Measurements from ENCODE around the gene PTPRH. TPM values are rescaled to one million over a fixed set of nuclear protein-coding genes. Genes with fewer than 3 reads are reported as not detected.

PTPRH gene
- total RNA-seq, 1 donor from 2014 or later: 1.2 TPM

DNA sequence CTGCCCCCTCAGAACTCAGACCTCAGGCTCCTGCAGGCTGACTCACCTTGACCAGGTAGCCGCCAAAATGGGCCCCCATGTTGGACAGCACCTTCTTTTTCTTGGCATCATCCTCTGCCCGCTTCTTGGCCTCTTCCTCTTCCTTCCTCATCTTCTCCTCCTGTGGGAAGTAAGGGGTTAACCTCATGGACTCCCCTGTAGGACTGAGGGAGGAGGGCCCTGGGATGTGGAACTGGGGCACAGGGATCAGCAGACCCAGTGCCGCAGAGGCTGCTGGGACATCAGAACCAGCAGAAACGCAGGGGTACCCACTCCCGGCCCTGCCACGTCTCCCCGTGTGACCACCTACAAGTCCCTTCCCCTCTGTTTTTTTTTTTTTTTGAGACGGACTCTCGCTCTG is 71.4 kb downstream of the PTPRH start:
- H3K4me3 Mint-ChIP-seq: no peak overlapping the region
- peaks cover 26% of the 10 kb centered on the region for H3K27me3 Mint-ChIP-seq (ENCODE audit: low read depth)
- TF ChIP-seq, protein P1, sequence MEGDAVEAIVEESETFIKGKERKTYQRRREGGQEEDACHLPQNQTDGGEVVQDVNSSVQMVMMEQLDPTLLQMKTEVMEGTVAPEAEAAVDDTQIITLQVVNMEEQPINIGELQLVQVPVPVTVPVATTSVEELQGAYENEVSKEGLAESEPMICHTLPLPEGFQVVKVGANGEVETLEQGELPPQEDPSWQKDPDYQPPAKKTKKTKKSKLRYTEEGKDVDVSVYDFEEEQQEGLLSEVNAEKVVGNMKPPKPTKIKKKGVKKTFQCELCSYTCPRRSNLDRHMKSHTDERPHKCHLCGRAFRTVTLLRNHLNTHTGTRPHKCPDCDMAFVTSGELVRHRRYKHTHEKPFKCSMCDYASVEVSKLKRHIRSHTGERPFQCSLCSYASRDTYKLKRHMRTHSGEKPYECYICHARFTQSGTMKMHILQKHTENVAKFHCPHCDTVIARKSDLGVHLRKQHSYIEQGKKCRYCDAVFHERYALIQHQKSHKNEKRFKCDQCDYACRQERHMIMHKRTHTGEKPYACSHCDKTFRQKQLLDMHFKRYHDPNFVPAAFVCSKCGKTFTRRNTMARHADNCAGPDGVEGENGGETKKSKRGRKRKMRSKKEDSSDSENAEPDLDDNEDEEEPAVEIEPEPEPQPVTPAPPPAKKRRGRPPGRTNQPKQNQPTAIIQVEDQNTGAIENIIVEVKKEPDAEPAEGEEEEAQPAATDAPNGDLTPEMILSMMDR (conservative IDR thresholded peaks at IDR 0.05): no peak
- DNase-seq (ENCODE audit: low read depth, low spot score): no peak
- no peaks in the 10 kb centered on the region for H3K9me3 Mint-ChIP-seq
- H3K4me1 Mint-ChIP-seq: peaks cover 6% of the 10 kb centered on the region
- no peak overlapping the region for H3K27ac Mint-ChIP-seq (ENCODE audit: unreplicated experiment)
- no peaks in the 10 kb centered on the region for H3K36me3 Mint-ChIP-seq (ENCODE audit: low read depth)

DNA sequence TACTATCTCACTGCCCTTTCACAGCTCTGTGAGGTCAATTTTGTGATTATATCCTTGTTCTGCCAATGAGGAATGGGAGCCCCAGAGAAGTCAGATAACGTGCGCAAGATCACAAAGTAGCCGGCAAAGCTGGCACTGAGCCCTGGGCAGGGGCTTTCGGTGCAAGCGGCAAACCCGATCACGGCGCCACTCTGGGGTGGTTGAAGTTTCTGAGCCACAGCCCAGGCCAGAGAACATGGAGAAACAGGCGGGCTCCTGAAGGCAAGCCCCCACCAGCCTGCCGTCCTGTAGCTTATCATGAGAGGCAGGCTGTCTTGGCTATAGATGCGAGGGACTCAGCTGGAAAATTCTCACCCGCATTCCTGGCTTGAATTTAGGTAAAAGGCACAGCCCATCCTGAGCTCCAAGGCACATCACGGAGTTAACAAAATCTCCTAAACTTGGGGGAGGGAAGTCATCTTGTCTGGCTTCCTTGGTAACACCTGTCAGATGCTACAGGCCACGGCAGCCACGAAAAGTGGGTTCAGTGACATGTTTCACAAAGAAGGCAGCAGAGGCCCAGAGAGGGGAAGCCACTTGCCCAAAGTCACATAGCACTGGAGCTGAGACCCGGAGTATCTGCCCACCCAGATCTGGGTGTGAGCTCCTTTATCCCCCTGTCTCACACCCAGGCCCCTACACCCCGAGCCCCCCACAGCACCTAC is 72.8 kb downstream of the PTPRH start:
- Mint-ChIP-seq H3K4me1 (peaks cover 9% of the 10 kb centered on the region), H3K36me3 (ENCODE audit: low read depth) (no peaks in the 10 kb centered on the region), H3K9me3 (no peaks in the 10 kb centered on the region), H3K27ac (ENCODE audit: unreplicated experiment) (no peak overlapping the region), H3K27me3 (ENCODE audit: low read depth) (peaks cover 17% of the 10 kb centered on the region), H3K4me3 (no peak overlapping the region)
- TF ChIP-seq, protein P1 (conservative IDR thresholded peaks at IDR 0.05): no peak
- no peak for DNase-seq (ENCODE audit: low read depth, low spot score)

DNA sequence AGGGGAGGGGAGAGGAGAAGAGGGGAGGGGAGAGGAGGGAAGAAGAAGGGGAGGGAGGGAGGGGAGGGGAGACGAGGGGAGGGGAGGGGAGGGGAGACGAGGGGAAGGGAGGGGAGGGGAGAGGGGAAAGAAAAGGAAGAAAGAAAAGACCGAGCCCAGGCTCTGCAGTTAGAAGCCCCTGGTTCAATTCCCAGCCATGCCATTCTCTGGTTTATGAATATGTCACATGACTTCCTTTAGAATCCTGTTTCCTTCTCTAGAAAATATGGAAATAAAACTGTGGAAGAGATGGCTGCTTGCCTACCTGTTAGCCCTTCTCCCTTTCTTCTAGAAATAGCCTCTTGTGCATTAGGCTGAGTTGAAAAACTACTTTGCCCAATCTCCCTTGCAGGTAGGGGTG is 74.6 kb downstream of the PTPRH start:
- no peak overlapping the region for H3K27ac Mint-ChIP-seq (ENCODE audit: unreplicated experiment)
- H3K9me3 Mint-ChIP-seq: no peaks in the 10 kb centered on the region
- peaks cover 3% of the 10 kb centered on the region for H3K4me1 Mint-ChIP-seq
- H3K4me3 Mint-ChIP-seq: no peak overlapping the region
- peaks cover 17% of the 10 kb centered on the region for H3K27me3 Mint-ChIP-seq (ENCODE audit: low read depth)
- TF ChIP-seq, protein P1 (conservative IDR thresholded peaks at IDR 0.05): no peak
- DNase-seq (ENCODE audit: low read depth, low spot score): no peak
- H3K36me3 Mint-ChIP-seq (ENCODE audit: low read depth): no peaks in the 10 kb centered on the region

DNA sequence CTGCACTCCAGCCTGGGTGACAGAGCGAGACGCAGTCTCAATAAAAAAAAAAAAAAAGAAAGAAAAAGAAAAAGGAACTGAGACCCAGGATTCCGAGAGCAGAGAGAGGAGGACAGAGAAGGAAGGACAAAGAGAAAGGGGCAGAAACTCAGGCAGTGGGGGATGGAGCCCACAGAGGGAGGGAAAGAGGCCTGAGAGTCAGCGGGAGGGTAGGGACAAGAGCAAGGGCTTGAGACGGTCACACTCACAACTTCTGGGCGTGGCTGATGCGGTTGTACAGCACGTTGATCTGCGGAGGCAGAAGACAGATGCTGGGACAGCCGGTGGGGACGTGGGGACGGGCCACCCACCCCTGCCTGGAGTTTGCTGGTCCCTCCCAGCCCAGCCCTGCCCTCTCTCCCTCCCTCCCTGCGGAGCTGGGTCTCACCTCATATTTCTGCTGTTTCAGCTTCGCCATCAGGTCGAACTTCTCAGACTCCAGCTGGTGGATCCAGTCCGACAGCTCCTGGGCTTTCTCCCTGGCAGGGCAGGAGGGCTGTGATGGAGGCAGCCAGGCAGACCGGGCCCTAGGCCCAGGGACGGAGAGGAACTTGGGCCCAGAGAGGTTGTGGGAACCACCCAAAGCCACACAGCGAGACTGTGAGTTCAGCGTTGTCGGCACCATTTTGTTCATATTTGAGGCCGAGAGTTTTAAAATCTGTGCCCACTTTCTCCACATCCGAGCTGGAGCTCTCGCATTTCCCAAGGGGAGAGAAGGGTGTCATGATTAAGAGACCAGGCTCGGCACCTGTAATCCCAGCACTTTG is 75.5 kb downstream of the PTPRH start:
- no peaks in the 10 kb centered on the region for H3K36me3 Mint-ChIP-seq (ENCODE audit: low read depth)
- DNase-seq (ENCODE audit: low read depth, low spot score): no peak
- H3K4me1 Mint-ChIP-seq: peaks cover 3% of the 10 kb centered on the region
- TF ChIP-seq, protein P1 (conservative IDR thresholded peaks at IDR 0.05): no peak
- H3K27ac Mint-ChIP-seq (ENCODE audit: unreplicated experiment): no peak overlapping the region
- no peak overlapping the region for H3K4me3 Mint-ChIP-seq
- no peaks in the 10 kb centered on the region for H3K9me3 Mint-ChIP-seq
- H3K27me3 Mint-ChIP-seq (ENCODE audit: low read depth): peaks cover 14% of the 10 kb centered on the region

DNA sequence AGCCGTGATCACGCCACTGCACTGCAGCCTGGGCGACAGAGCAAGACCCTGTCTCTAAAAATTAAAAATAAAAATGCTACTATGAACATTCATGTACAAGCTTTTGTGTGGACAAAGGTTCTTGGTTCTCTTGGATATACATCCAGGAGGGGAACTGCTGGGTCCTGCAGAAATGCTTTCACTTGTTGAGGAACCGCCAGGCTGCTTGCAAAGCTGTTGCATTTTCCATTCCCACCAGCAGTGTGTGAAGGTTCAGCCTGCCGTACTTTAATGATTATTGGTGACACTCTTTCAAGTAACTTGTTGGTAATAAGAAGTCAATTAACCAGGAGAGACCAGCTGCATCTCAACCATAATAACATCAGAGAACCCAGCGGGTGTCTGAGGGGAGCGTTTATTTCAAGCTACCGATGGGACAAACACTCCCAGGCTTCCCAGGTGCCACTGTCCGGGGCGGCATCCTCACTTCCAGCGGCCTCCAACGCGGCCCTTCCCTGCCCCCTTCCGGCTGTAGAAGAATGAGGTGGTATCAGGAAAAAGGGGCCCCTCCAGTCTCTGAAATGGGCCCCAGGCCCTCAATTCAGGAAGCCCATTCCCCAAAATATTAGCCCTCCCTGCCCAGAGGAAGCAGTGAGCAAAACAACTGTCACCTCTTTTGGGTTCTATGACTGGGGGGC is 76.7 kb downstream of the PTPRH start:
- H3K4me1 Mint-ChIP-seq: peaks cover 3% of the 10 kb centered on the region
- no peak overlapping the region for H3K27ac Mint-ChIP-seq (ENCODE audit: unreplicated experiment)
- DNase-seq (ENCODE audit: low read depth, low spot score): no peak
- peaks cover 14% of the 10 kb centered on the region for H3K27me3 Mint-ChIP-seq (ENCODE audit: low read depth)
- H3K9me3 Mint-ChIP-seq: no peaks in the 10 kb centered on the region
- H3K36me3 Mint-ChIP-seq (ENCODE audit: low read depth): no peaks in the 10 kb centered on the region
- H3K4me3 Mint-ChIP-seq: no peak overlapping the region
- TF ChIP-seq, protein P1 (conservative IDR thresholded peaks at IDR 0.05): peak; percentile 23
